ENCODE measurements around the gene DNAAF5. TPM values are rescaled to one million over a fixed set of nuclear protein-coding genes. Genes with fewer than 3 reads are reported as not detected.

DNAAF5 gene
- total RNA-seq, 2 experiments from 2014 or later, result 42.6 to 58.5 TPM

GRCh38 chr7:739455-739982 is 13.0 kb downstream of the DNAAF5 start:
- no TSS peak for BruUV-seq (replicated peaks)
- Histone ChIP-seq H3K4me3 (ENCODE audit: low read depth, low read length, poor library complexity, severe bottlenecking) (no peak overlapping the region), H3K9me3 (ENCODE audit: low read length) (peaks cover 23% of the 10 kb centered on the region), H3K4me2 (ENCODE audit: low read length) (no peak overlapping the region), H3K27ac (ENCODE audit: low read depth, low read length, poor library complexity, severe bottlenecking) (no peak overlapping the region), H3K36me3 (ENCODE audit: insufficient read depth, low read length) (peaks cover 79% of the 10 kb centered on the region), H2AFZ (ENCODE audit: low read length) (no peak overlapping the region), H4K20me1 (ENCODE audit: insufficient read depth, low read length) (no peaks in the 10 kb centered on the region), H3K79me2 (ENCODE audit: insufficient read depth, low read depth, low read length) (peaks cover 44% of the 10 kb centered on the region), H3K9me2 (ENCODE audit: insufficient read depth, low read length) (no peaks in the 10 kb centered on the region), H3K4me1 (ENCODE audit: insufficient read depth, low read length, poor library complexity, severe bottlenecking) (no peaks in the 10 kb centered on the region)
- ChIA-PET CTCF (ENCODE audit: unreplicated experiment) (no interaction called here), POLR2A (no interaction called here)
- intact Hi-C loops (cut with micrococcal nuclease; ENCODE audit: unreplicated experiment), result no loop called here
- DNase-seq (ENCODE audit: low spot score), result no peak
- no peak for TF ChIP-seq CTCF (conservative IDR thresholded peaks at IDR 0.05; ENCODE audit: low read length)
- no peak for TF ChIP-seq EZH2phosphoT487 (IDR thresholded peaks at IDR 0.05; ENCODE audit: borderline replicate concordance, low read depth, low read length)

GRCh38 chr7:739983-740942 is 13.8 kb downstream of the DNAAF5 start:
- DNase-seq (ENCODE audit: low spot score), result no peak
- Histone ChIP-seq H3K4me1 (ENCODE audit: insufficient read depth, low read length, poor library complexity, severe bottlenecking) (no peaks in the 10 kb centered on the region), H3K4me2 (ENCODE audit: low read length) (no peak overlapping the region), H3K9me3 (ENCODE audit: low read length) (peaks cover 15% of the 10 kb centered on the region; the same call in 1 of the 2 replicates), H3K79me2 (ENCODE audit: insufficient read depth, low read depth, low read length) (peaks cover 37% of the 10 kb centered on the region), H3K4me3 (ENCODE audit: low read depth, low read length, poor library complexity, severe bottlenecking) (no peak overlapping the region), H3K36me3 (ENCODE audit: insufficient read depth, low read length) (peaks cover 79% of the 10 kb centered on the region), H3K27ac (ENCODE audit: low read depth, low read length, poor library complexity, severe bottlenecking) (no peak overlapping the region), H3K9me2 (ENCODE audit: insufficient read depth, low read length) (no peaks in the 10 kb centered on the region), H4K20me1 (ENCODE audit: insufficient read depth, low read length) (no peaks in the 10 kb centered on the region), H2AFZ (ENCODE audit: low read length) (no peak overlapping the region)
- CTCF ChIA-PET (ENCODE audit: unreplicated experiment), result interaction anchor here (0.7 kb wide), 1 partner anchor 9 kb away, joined by 3 read pairs; no protein-coding TSS in a partner anchor
- intact Hi-C loops (cut with micrococcal nuclease; ENCODE audit: unreplicated experiment), result no loop called here
- BruUV-seq (replicated peaks), result no TSS peak
- POLR2A ChIA-PET, result no interaction called here
- no peak for TF ChIP-seq CTCF (conservative IDR thresholded peaks at IDR 0.05; ENCODE audit: low read length)
- no peak for TF ChIP-seq EZH2phosphoT487 (IDR thresholded peaks at IDR 0.05; ENCODE audit: borderline replicate concordance, low read depth, low read length)
